H1 (cell line): ENCODE results near the gene ANXA2. TPM values are rescaled to one million over a fixed set of nuclear protein-coding genes. Genes with fewer than 3 reads are reported as not detected.

Source experiments
- CTCF ChIA-PET: fragments of 300-600 bp; sonication (Branson Sonifier 250); formaldehyde crosslinking; loops from one replicate; lab custom pipeline; 2021; ENCODE audit not compliant: partially characterized antibody; lab: Charles Lee
- POLR2A ChIA-PET: fragments of 300-600 bp; sonication (Branson Sonifier 250); formaldehyde crosslinking; loops from one replicate; lab custom pipeline; 2021; ENCODE audit warnings: inconsistent platforms; ENCODE audit not compliant: partially characterized antibody; lab: Charles Lee
- DNase-seq, 2 experiments: peaks; one replicate each; pipeline versions ENCODE4 v3.0.0 to v3.0.0-alpha.2; 2010 to 2022; ENCODE audit warnings: low spot score in 2 of 2, low read depth in 1 of 2, mixed read lengths in 1 of 2
- FAIRE-seq: peaks from 2 replicates; lab custom pipeline; 2011; peaks lifted over from hg19 to GRCh38; lab: Jason Lieb, UNC
- H2AFZ ChIP-seq: 2 replicates; pipeline ENCODE4 v1.8.1; 2012; ENCODE audit warnings: low read length, inconsistent platforms
- H2AK5ac ChIP-seq: 2 replicates; pipeline ENCODE4 v1.6.1; 2013; ENCODE audit warnings: low read depth, low read length
- H2BK120ac ChIP-seq: replicated peaks from 2 replicates; pipeline ENCODE3; 2013; ENCODE audit warnings: low read depth, low read length, inconsistent platforms
- H2BK12ac ChIP-seq: 2 replicates; pipeline ENCODE4 v1.6.1; 2013; ENCODE audit warnings: low read depth, low read length
- H2BK15ac ChIP-seq: 2 replicates; pipeline ENCODE4 v1.6.1; 2013; ENCODE audit warnings: low read length
- H2BK20ac ChIP-seq: 2 replicates; pipeline ENCODE4 v1.6.1; 2013; ENCODE audit warnings: low read length
- H2BK5ac ChIP-seq: 2 replicates; pipeline ENCODE4 v1.6.1; 2013; ENCODE audit warnings: low read depth, low read length
- H3K14ac ChIP-seq: 2 replicates; pipeline ENCODE4 v1.6.1; 2013; ENCODE audit warnings: inconsistent platforms; ENCODE audit not compliant: insufficient read length
- H3K18ac ChIP-seq: 2 replicates; pipeline ENCODE4 v1.6.1; 2013; ENCODE audit warnings: low read length; ENCODE audit errors: extremely low read depth
- H3K23ac ChIP-seq: 2 replicates; pipeline ENCODE4 v1.6.1; 2013; ENCODE audit warnings: inconsistent platforms; ENCODE audit not compliant: insufficient read length
- H3K23me2 ChIP-seq: 2 replicates; pipeline ENCODE4 v1.6.1; 2013; ENCODE audit warnings: low read depth, low read length
- H3K27ac ChIP-seq: 2 replicates; pipeline ENCODE4 v1.6.1; 2011; ENCODE audit warnings: low read depth, low read length, inconsistent platforms
- H3K27me3 ChIP-seq, 4 experiments: replicated peaks in 1 of 4; 1 replicate in 1 of 4; 2 replicates in 3 of 4; pipeline versions ENCODE4 v1.6.1 to v1.8.1; 2011 to 2013; ENCODE audit warnings: low read length in 3 of 4, mild to moderate bottlenecking in 3 of 4, inconsistent platforms in 2 of 4, mixed read lengths in 2 of 4, moderate library complexity in 1 of 4; ENCODE audit not compliant: control insufficient read depth in 3 of 4, insufficient read depth in 3 of 4; ENCODE audit errors: extremely low read depth in 1 of 4
- H3K36me3 ChIP-seq, 4 experiments: 2 replicates each; pipeline versions ENCODE4 v1.6.1 to v1.8.1; 2011 to 2013; ENCODE audit warnings: mild to moderate bottlenecking in 4 of 4, low read length in 3 of 4, moderate library complexity in 2 of 4, control low read depth in 1 of 4, inconsistent platforms in 1 of 4; ENCODE audit not compliant: insufficient read depth in 4 of 4, control insufficient read depth in 2 of 4
- H3K4ac ChIP-seq: replicated peaks from 2 replicates; pipeline ENCODE3; 2013; ENCODE audit warnings: low read length, low read depth, mixed read lengths, inconsistent platforms; ENCODE audit not compliant: insufficient read length
- H3K4me1 ChIP-seq, 4 experiments: replicated peaks in 1 of 4; 1 replicate in 1 of 4; 2 replicates in 3 of 4; pipeline versions ENCODE4 v1.6.1 to v1.8.1; 2011 to 2013; ENCODE audit warnings: low read length in 3 of 4, inconsistent platforms in 2 of 4, mixed read lengths in 1 of 4; ENCODE audit not compliant: insufficient read depth in 4 of 4, control insufficient read depth in 3 of 4
- H3K4me2 ChIP-seq, 2 experiments: 2 replicates each; pipeline versions ENCODE4 v1.6.1 to v1.8.1; 2011 to 2013; ENCODE audit warnings: low read depth in 2 of 2, low read length in 2 of 2, control low read depth in 1 of 2, inconsistent platforms in 1 of 2, mild to moderate bottlenecking in 1 of 2; ENCODE audit not compliant: insufficient read depth in 1 of 2
- H3K4me3 ChIP-seq, 4 experiments: fragments of 200-600, 300-600 bp in 1 of 4; sonication (generic), shearing (Covaris generic), sonication (Bioruptor Twin) in 1 of 4; 2 replicates each; pipeline versions ENCODE4 v1.5.1 to v1.8.1; 2011 to 2016; ENCODE audit warnings: low read length in 4 of 4, low read depth in 3 of 4, control low read depth in 2 of 4, inconsistent platforms in 2 of 4, mild to moderate bottlenecking in 2 of 4, mixed read lengths in 1 of 4, moderate library complexity in 1 of 4; ENCODE audit not compliant: insufficient read depth in 2 of 4; ENCODE audit errors: extremely low read depth in 1 of 4
- H3K56ac ChIP-seq: replicated peaks from 2 replicates; pipeline ENCODE3; 2013; ENCODE audit warnings: low read depth, mild to moderate bottlenecking, mixed read lengths, low read length, inconsistent platforms; ENCODE audit not compliant: insufficient read length
- H3K79me1 ChIP-seq: 2 replicates; pipeline ENCODE4 v1.6.1; 2013; ENCODE audit warnings: low read depth, low read length, control low read depth
- H3K79me2 ChIP-seq, 2 experiments: 2 replicates each; pipeline versions ENCODE4 v1.6.1 to v1.8.1; 2012 to 2013; ENCODE audit warnings: low read length in 2 of 2, mild to moderate bottlenecking in 2 of 2, inconsistent platforms in 1 of 2; ENCODE audit not compliant: insufficient read depth in 2 of 2, control insufficient read depth in 1 of 2
- H3K9ac ChIP-seq, 4 experiments: replicated peaks in 1 of 4; 1 replicate in 1 of 4; 2 replicates in 3 of 4; pipeline versions ENCODE4 v1.6.1 to v1.8.1; 2011 to 2013; ENCODE audit warnings: low read depth in 3 of 4, low read length in 3 of 4, control low read depth in 2 of 4, mild to moderate bottlenecking in 2 of 4, moderate library complexity in 2 of 4, inconsistent platforms in 1 of 4; ENCODE audit errors: extremely low read depth in 1 of 4
- H3K9me3 ChIP-seq, 2 experiments: 2 replicates each; pipeline versions ENCODE4 v1.6.1 to v1.8.1; 2012 to 2013; ENCODE audit warnings: mild to moderate bottlenecking in 2 of 2, moderate library complexity in 2 of 2, control low read depth in 1 of 2, inconsistent platforms in 1 of 2, low read depth in 1 of 2, low read length in 1 of 2, mixed read lengths in 1 of 2; ENCODE audit not compliant: insufficient read depth in 2 of 2
- H4K20me1 ChIP-seq, 2 experiments: replicated peaks in 1 of 2; 2 replicates each; pipeline versions ENCODE3 to v1.8.1; 2011 to 2013; ENCODE audit warnings: inconsistent platforms in 2 of 2, low read length in 2 of 2, mild to moderate bottlenecking in 1 of 2; ENCODE audit not compliant: insufficient read depth in 2 of 2, control insufficient read depth in 1 of 2
- H4K5ac ChIP-seq: 2 replicates; pipeline ENCODE4 v1.6.1; 2013; ENCODE audit warnings: low read length, low read depth, mixed read lengths, inconsistent platforms; ENCODE audit not compliant: insufficient read length
- H4K8ac ChIP-seq: 2 replicates; pipeline ENCODE4 v1.8.0; 2013; ENCODE audit warnings: mild to moderate bottlenecking, moderate library complexity, low read length, inconsistent platforms; ENCODE audit not compliant: insufficient read depth; ENCODE audit errors: extremely low read depth
- H4K91ac ChIP-seq: replicated peaks from 2 replicates; pipeline ENCODE3; 2013; ENCODE audit warnings: low read length, mixed read lengths, inconsistent platforms; ENCODE audit not compliant: insufficient read length
- SP2 ChIP-seq: IDR thresholded peaks from 2 replicates; pipeline ENCODE4 v1.6.1; 2012; ENCODE audit warnings: mild to moderate bottlenecking, low read length, inconsistent platforms
- WGBS, 2 experiments: shearing (Covaris generic) in 1 of 2; methylation state at CpG; one replicate each; pipeline versions ENCODE4 v1.1.6 to v1.1.7; 2013 to 2015; ENCODE audit warnings: low lambda C conversion rate in 2 of 2, mixed read lengths in 2 of 2, inconsistent platforms in 1 of 2, low coverage in 1 of 2, missing lambda C conversion rate in 1 of 2; ENCODE audit not compliant: insufficient replicate concordance in 2 of 2, insufficient coverage in 1 of 2, insufficient read length in 1 of 2; ENCODE audit errors: extremely low coverage in 1 of 2, missing lambda C conversion rate in 1 of 2; 5-methylcytosine and 5-hydroxymethylcytosine counted together
- polyA plus RNA-seq, 7 experiments: library from polyadenylated mRNA; depleted of rRNA in 3 of 7; stranded (reverse) in 5 of 7; unstranded in 2 of 7; fragments of >200 nt in 5 of 7; fragments of 200-250 nt in 2 of 7; gene quantifications; 1 replicate in 5 of 7; 2 replicates in 1 of 7; 4 replicates in 1 of 7; pipeline versions ENCODE4 v1.2.1 to v1.2.3, GENCODE V29; 2011 to 2013; ENCODE audit warnings: missing spikeins in 2 of 7, mixed read lengths in 2 of 7
- total RNA-seq: library from RNA; stranded (reverse); fragmentation: NEBNext Ultra II Directional; extraction: Animal tissue kit (Norgen Biotek cat#: 25700); gene quantifications from 2 replicates; pipeline ENCODE4 v1.2.1, GENCODE V29; 2021

Gene ANXA2
- total and polyA plus RNA-seq, 2 of the 8 experiments (the other 6 are each of a cell fraction or from before 2014, with no cell fraction given), result 178 to 217 TPM

DNA sequence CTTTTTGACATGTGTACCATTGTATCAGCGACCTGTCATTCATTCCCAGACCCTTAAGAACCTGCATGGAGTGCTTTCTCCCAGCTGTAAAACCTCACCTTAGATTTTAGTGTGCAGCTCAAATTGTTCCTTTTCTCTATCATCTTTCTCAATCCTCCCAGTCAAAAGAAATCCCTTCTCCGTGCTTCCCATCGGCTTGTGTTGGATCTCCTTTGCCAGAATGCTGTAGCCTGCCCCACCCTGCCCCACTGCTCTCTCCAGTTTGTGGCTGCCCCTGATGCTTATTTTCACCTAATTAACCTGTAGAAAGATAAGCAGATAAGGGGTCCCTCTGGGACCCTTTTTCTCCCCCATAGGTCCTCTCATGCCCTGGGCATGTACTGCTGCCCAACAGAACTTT lies 51.1 kb downstream of the ANXA2 start:
- no peak overlapping the region for H3K27ac ChIP-seq
- WGBS, 2 experiments, result 84% methylated on average over 3 of the region's 3 CpGs; no CpG with 5 or more reads in 1 of the 2 experiments
- no peaks in the 10 kb centered on the region for H3K79me1 ChIP-seq
- H3K36me3 ChIP-seq, result peaks cover 2 to 34% (median 11%) of the 10 kb centered on the region in 4 experiments; a peak in 6 of 8 replicates
- no peak overlapping the region for H2BK12ac ChIP-seq
- no peak overlapping the region for H3K4me3 ChIP-seq
- H2BK5ac ChIP-seq, result no peak overlapping the region
- H3K4ac ChIP-seq, result no peak overlapping the region
- H2AK5ac ChIP-seq, result no peak overlapping the region
- H3K27me3 ChIP-seq, result no peaks in the 10 kb centered on the region
- H3K9ac ChIP-seq, result no peak overlapping the region
- CTCF ChIA-PET, result interaction anchor here (0.6 to 1.9 kb wide), 3 partner anchors 18 to 431 kb away, joined by 3 to 4 read pairs (median 3); no protein-coding TSS in a partner anchor
- no peak overlapping the region for H3K14ac ChIP-seq
- no peak overlapping the region for H4K91ac ChIP-seq
- FAIRE-seq, result no peak
- H4K8ac ChIP-seq, result no peak overlapping the region
- no peaks in the 10 kb centered on the region for H3K79me2 ChIP-seq
- peaks cover 0 to 2% of the 10 kb centered on the region in 2 experiments for H4K20me1 ChIP-seq
- H3K23me2 ChIP-seq, result no peaks in the 10 kb centered on the region
- H2BK120ac ChIP-seq, result no peak overlapping the region
- H3K56ac ChIP-seq, result no peak overlapping the region
- no peak overlapping the region for H3K23ac ChIP-seq
- TF ChIP-seq SP2, result no peak
- TF ChIP-seq, all 59 proteins: peak for 0
- Histone ChIP-seq H3K18ac (no peak overlapping the region), H3K4me1 (peaks cover 3 to 7% (median 5%) of the 10 kb centered on the region in 4 experiments; a peak in 5 of 7 replicates), H2BK20ac (no peak overlapping the region), H2BK15ac (no peak overlapping the region), H3K4me2 (no peak overlapping the region), H3K9me3 (no peaks in the 10 kb centered on the region), H4K5ac (no peak overlapping the region), H2AFZ (no peak overlapping the region)
- DNase-seq, result no peak
- POLR2A ChIA-PET, result no interaction called here
